K562 (cell line): ENCODE data around the gene GP1BB. TPM values are rescaled to one million over a fixed set of nuclear protein-coding genes. Genes with fewer than 3 reads are reported as not detected.

ENCODE experiments used
- ATAC-seq: fragments of 200-7000 bp; cut with Tn5 transposase; 3 replicates; pipeline ENCODE4 v1.9.1; 2020; ENCODE audit warnings: moderate library complexity
- BruUV-seq: library from RNA; stranded (reverse); fragments of 400-500 nt; replicated peaks from 2 replicates; lab custom pipeline; 2021; lab: Mats Ljungman, UMichigan
- CTCF ChIA-PET: fragments of 300-600 bp; formaldehyde crosslinking; extraction: SDS; loops from one replicate; lab custom pipeline; 2021; ENCODE audit warnings: low intra/inter-chr PET ratio; lab: Yijun Ruan, JAX
- POLR2A ChIA-PET: fragments of 300-600, 350-650 bp; sonication (Branson Sonifier 250); formaldehyde crosslinking; extraction: SDS; loops from one replicate; lab custom pipeline; 2021; ENCODE audit warnings: antibody characterized with exemption, inconsistent platforms; lab: Yijun Ruan, JAX
- DNase-seq, 4 experiments: peaks; one replicate each; pipeline versions ENCODE4 v3.0.0 to v3.0.0-alpha.2; 2011 to 2018; ENCODE audit warnings: low spot score in 3 of 4, mixed read lengths in 3 of 4; ENCODE audit errors: extremely low read depth in 1 of 4
- FAIRE-seq: peaks from 2 replicates; lab custom pipeline; 2011; peaks lifted over from hg19 to GRCh38; lab: Jason Lieb, UNC
- H2AFZ ChIP-seq: 2 replicates; pipeline ENCODE4 v1.6.0; 2011; ENCODE audit warnings: low read depth, low read length, control low read depth, inconsistent platforms
- H3K27ac ChIP-seq: fragments of 200-600 bp; 3 replicates; pipeline ENCODE4 v1.8.0; 2011; ENCODE audit warnings: low read depth, mild to moderate bottlenecking, control low read depth, inconsistent platforms, low read length, moderate library complexity, mixed read lengths; ENCODE audit errors: extremely low read depth
- H3K27me3 ChIP-seq, 2 experiments: fragments of 300-600 bp in 1 of 2; 2 replicates in 1 of 2; 3 replicates in 1 of 2; pipeline versions ENCODE4 v1.6.0 to v1.8.0; 2011; ENCODE audit warnings: inconsistent platforms in 2 of 2, low read length in 2 of 2, mild to moderate bottlenecking in 1 of 2, mixed read lengths in 1 of 2, moderate library complexity in 1 of 2; ENCODE audit not compliant: control insufficient read depth in 2 of 2, insufficient read depth in 2 of 2
- H3K36me3 ChIP-seq: fragments of 300-600 bp; 3 replicates; pipeline ENCODE4 v1.8.0; 2011; ENCODE audit warnings: mild to moderate bottlenecking, low read length, inconsistent platforms; ENCODE audit not compliant: control insufficient read depth, insufficient read depth
- H3K4me1 ChIP-seq, 2 experiments: fragments of 200-600 bp in 1 of 2; replicated peaks in 1 of 2; 2 replicates in 1 of 2; 3 replicates in 1 of 2; pipeline versions ENCODE4 v1.5.1 to v1.8.0; 2011; ENCODE audit warnings: inconsistent platforms in 2 of 2, low read length in 2 of 2, mild to moderate bottlenecking in 1 of 2, mixed read lengths in 1 of 2, moderate library complexity in 1 of 2; ENCODE audit not compliant: control insufficient read depth in 2 of 2, insufficient read depth in 2 of 2
- H3K4me2 ChIP-seq: 2 replicates; pipeline ENCODE4 v1.6.1; 2011; ENCODE audit warnings: low read length, control low read depth, inconsistent platforms, mixed read lengths; ENCODE audit not compliant: insufficient read depth
- H3K4me3 ChIP-seq: fragments of 200-600 bp; sonication (generic), shearing (Covaris generic); 2 replicates; pipeline ENCODE4 v1.5.1; 2016; ENCODE audit warnings: control low read depth, inconsistent platforms
- H3K79me2 ChIP-seq: fragments of 200-600 bp; 3 replicates; pipeline ENCODE4 v1.8.0; 2011; ENCODE audit warnings: low read length, inconsistent platforms; ENCODE audit not compliant: control insufficient read depth, insufficient read depth
- H3K9ac ChIP-seq, 2 experiments: 2 replicates each; pipeline versions ENCODE4 v1.6.0 to v1.6.1; 2011; ENCODE audit warnings: low read depth in 2 of 2, low read length in 2 of 2, control low read depth in 1 of 2, inconsistent platforms in 1 of 2, mild to moderate bottlenecking in 1 of 2, mixed read lengths in 1 of 2; ENCODE audit not compliant: insufficient read depth in 1 of 2
- H3K9me1 ChIP-seq: one replicate; pipeline ENCODE4 v1.6.0; 2011; ENCODE audit warnings: inconsistent platforms, mild to moderate bottlenecking, low read length, moderate library complexity; ENCODE audit not compliant: control insufficient read depth, insufficient read depth
- H3K9me3 ChIP-seq: replicated peaks from 2 replicates; pipeline ENCODE4 v1.5.1; 2011; ENCODE audit warnings: low read depth, low read length, inconsistent platforms; ENCODE audit not compliant: control insufficient read depth, insufficient read depth
- H4K20me1 ChIP-seq: replicated peaks from 2 replicates; pipeline ENCODE4 v1.6.1; 2011; ENCODE audit warnings: low read length, inconsistent platforms, mixed read lengths; ENCODE audit not compliant: control insufficient read depth, insufficient read depth
- BRF1 ChIP-seq: IDR thresholded peaks from 3 replicates; pipeline ENCODE4 v1.6.1; 2011; ENCODE audit warnings: borderline replicate concordance, mild to moderate bottlenecking; ENCODE audit not compliant: insufficient read length; ENCODE audit errors: extremely low read depth
- CEBPB ChIP-seq: fragments of 450-650 bp; IDR thresholded peaks from 2 replicates; pipeline ENCODE4 v1.6.1; 2016; ENCODE audit warnings: missing genetic modification characterization, missing compliant biosample characterization
- HDAC6 ChIP-seq: IDR thresholded peaks from 2 replicates; pipeline ENCODE4 v1.6.1; 2012; ENCODE audit warnings: low read depth, mild to moderate bottlenecking, control low read depth, inconsistent platforms, low read length, moderate library complexity
- HEY1 ChIP-seq: fragments of 250-450 bp; sonication (Bioruptor Pico); IDR thresholded peaks from 2 replicates; pipeline ENCODE4 v1.5.0; 2020; ENCODE audit warnings: mild to moderate bottlenecking, moderate library complexity, borderline replicate concordance
- KDM4B ChIP-seq, 2 experiments: fragments of 450-650 bp in 1 of 2; sonication (generic) in 1 of 2; IDR thresholded peaks; 2 replicates each; pipeline ENCODE4 v1.6.1; 2016 to 2017; ENCODE audit warnings: borderline replicate concordance in 2 of 2, antibody characterized with exemption in 1 of 2, low read depth in 1 of 2, mild to moderate bottlenecking in 1 of 2
- KDM5B ChIP-seq: fragments of 200-600 bp; sonication (generic); IDR thresholded peaks from 2 replicates; pipeline ENCODE4 v1.6.1; 2012; ENCODE audit warnings: low read depth, mild to moderate bottlenecking, moderate library complexity, low read length, control low read depth, inconsistent platforms; ENCODE audit not compliant: insufficient replicate concordance
- SRF ChIP-seq, 2 experiments: fragments of 250-450, 450-650 bp in 1 of 2; sonication (Bioruptor Pico) in 1 of 2; sonication (generic) in 1 of 2; formaldehyde crosslinking; IDR thresholded peaks; 2 replicates each; pipeline versions ENCODE4 v1.5.0 to v1.5.1; 2020 to 2022; ENCODE audit warnings: mild to moderate bottlenecking in 1 of 2, missing genetic modification reagents in 1 of 2
- XRCC5 ChIP-seq: fragments of 200-400 bp; formaldehyde crosslinking; IDR thresholded peaks from 2 replicates; pipeline ENCODE4 v1.6.1; 2017; ENCODE audit warnings: low read depth, mild to moderate bottlenecking, low read length
- ZBTB7A ChIP-seq: IDR thresholded peaks from 2 replicates; pipeline ENCODE4 v1.6.1; 2011; ENCODE audit warnings: low read depth, mild to moderate bottlenecking, low read length, moderate library complexity, borderline replicate concordance; ENCODE audit not compliant: control insufficient read depth
- ZFP30 ChIP-seq: fragments of 250-450 bp; sonication (Bioruptor Pico); IDR thresholded peaks from 2 replicates; pipeline ENCODE4 v1.8.0; 2022; ENCODE audit warnings: moderate library complexity, mild to moderate bottlenecking, inconsistent platforms, borderline replicate concordance
- ZNF232 ChIP-seq: sonication (generic); formaldehyde crosslinking; IDR thresholded peaks from 2 replicates; pipeline ENCODE4 v1.8.0; 2022; ENCODE audit warnings: mild to moderate bottlenecking, missing genetic modification reagents
- ZNF764 ChIP-seq: fragments of 250-450 bp; sonication (Bioruptor Pico); IDR thresholded peaks from 2 replicates; pipeline ENCODE4 v1.4.0; 2020; ENCODE audit warnings: low read depth, mild to moderate bottlenecking, moderate library complexity
- ZNF830 ChIP-seq: fragments of 250-450 bp; sonication (Bioruptor Pico); IDR thresholded peaks from 2 replicates; pipeline ENCODE4 v1.5.0; 2021; ENCODE audit warnings: mild to moderate bottlenecking
- WGBS: fragments of 100-300 bp; shearing (Covaris generic); methylation state at CpG from one replicate; pipeline ENCODE4 v1.1.6; 2016; ENCODE audit warnings: low coverage, mixed read lengths; ENCODE audit not compliant: insufficient coverage; ENCODE audit errors: missing lambda C conversion rate; 5-methylcytosine and 5-hydroxymethylcytosine counted together
- in situ Hi-C: fragments of 300-500 bp; cut with MboI; formaldehyde crosslinking; loops from 4 replicates; pipeline ENCODE4 v1.15.0; 2018; ENCODE audit warnings: inconsistent platforms, mixed read lengths
- intact Hi-C: fragments of 100-400 bp; cut with micrococcal nuclease; formaldehyde crosslinking; loops from 2 replicates; pipeline ENCODE4 v1.14.2; 2022
- polyA plus RNA-seq, 8 experiments: library from polyadenylated mRNA; depleted of rRNA in 4 of 8; stranded (reverse) in 5 of 8; unstranded in 3 of 8; fragments of >200 nt; fragmentation: Nextera tagmentation in 2 of 8; fragmentation: Illumina TruSeq in 1 of 8; extraction: Ambion mirVana in 2 of 8; extraction: Trizol in 1 of 8; gene quantifications; 2 replicates each; pipeline versions ENCODE4 v1.2.1 to v1.2.3, GENCODE V29; 2011 to 2014; ENCODE audit warnings: inconsistent platforms in 1 of 8, missing spikeins in 1 of 8
- total RNA-seq, 7 experiments: library from RNA; depleted of rRNA in 6 of 7; stranded (reverse); fragments of >200 nt in 6 of 7; fragmentation: Illumina TruSeq in 2 of 7; extraction: Trizol in 2 of 7; gene quantifications; 2 replicates each; pipeline versions ENCODE4 v1.2.1 to v1.2.3, GENCODE V29; 2011 to 2021; ENCODE audit warnings: low replicate concordance in 1 of 7
- TF ChIP-seq, protein P1 (sequence below), 3 experiments: fragments of 200-800 bp in 1 of 3; sonication (Bioruptor generic) in 1 of 3; sonication (generic) in 1 of 3; formaldehyde crosslinking in 1 of 3; IDR thresholded peaks; 2 replicates each; pipeline versions ENCODE4 v1.6.1 to v1.8.0; 2016 to 2022; ENCODE audit warnings: mild to moderate bottlenecking in 2 of 3, missing compliant biosample characterization in 2 of 3, missing genetic modification characterization in 2 of 3, missing genetic modification reagents in 1 of 3
- TF ChIP-seq, protein P2 (sequence below), 3 experiments: IDR thresholded peaks in 2 of 3; conservative IDR thresholded peaks in 1 of 3; 2 replicates each; pipeline ENCODE4 v1.5.1; 2011 to 2012; ENCODE audit warnings: low read length in 3 of 3, mild to moderate bottlenecking in 3 of 3, control low read depth in 2 of 3, improper control_type of control experiment in 1 of 3, inconsistent platforms in 1 of 3, low read depth in 1 of 3, mixed read lengths in 1 of 3, moderate library complexity in 1 of 3; ENCODE audit not compliant: insufficient read depth in 2 of 3

The GP1BB gene
- total and polyA plus RNA-seq, 9 of the 15 experiments (the other 6 are each of a cell fraction or from before 2014, with no cell fraction given) = 0.69 to 162 (median 2.8) TPM

DNA sequence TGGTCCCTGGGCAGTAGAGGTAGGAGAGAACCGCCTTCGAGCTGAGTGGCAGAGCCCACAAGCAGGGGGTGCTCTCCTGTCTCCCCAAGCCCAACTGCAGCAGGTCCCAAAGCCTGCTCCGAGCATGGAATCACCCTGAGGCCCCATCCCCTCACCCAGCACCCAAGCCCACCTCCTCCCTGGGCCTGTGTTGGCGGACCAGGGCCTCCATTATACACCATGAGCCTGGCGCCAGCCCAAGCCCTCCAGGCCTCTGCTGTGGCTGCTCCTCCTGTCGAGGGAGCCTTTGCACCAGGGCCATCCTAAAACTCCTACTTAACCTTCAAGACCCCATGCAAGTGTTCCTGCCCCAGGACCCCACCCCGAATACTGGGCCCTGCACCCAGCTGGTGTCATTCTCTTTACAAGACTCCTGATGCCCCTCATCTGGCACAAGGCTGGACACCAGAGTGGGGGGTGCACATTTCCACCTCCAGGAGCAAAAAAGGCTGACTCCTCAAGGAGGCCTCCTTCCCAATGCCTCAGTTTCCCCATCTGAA is 16.6 kb downstream of the GP1BB start:
- Histone ChIP-seq H3K4me2 (no peak overlapping the region), H3K9me1 (no peaks in the 10 kb centered on the region), H3K4me1 (peaks cover 0 to 79% of the 10 kb centered on the region in 2 experiments; a peak in 2 of 5 replicates), H3K9me3 (no peaks in the 10 kb centered on the region), H3K79me2 (no peaks in the 10 kb centered on the region), H3K36me3 (no peaks in the 10 kb centered on the region), H2AFZ (no peak overlapping the region), H4K20me1 (peaks cover 32% of the 10 kb centered on the region), H3K27ac (no peak overlapping the region), H3K27me3 (peaks cover 0 to 62% of the 10 kb centered on the region in 2 experiments; a peak in 3 of 5 replicates), H3K9ac (peak overlapping the region in 1 of 2 experiments; percentile 21; a peak in 2 of 4 replicates), H3K4me3 (no peak overlapping the region)
- ChIA-PET CTCF (no interaction called here), POLR2A (interaction anchor here (0.6 to 3.8 kb wide), 7 partner anchors 9 to 161 kb away, joined by 3 to 30 read pairs (median 3); no protein-coding TSS in a partner anchor)
- intact Hi-C loops = no loop called here
- BruUV-seq = no TSS peak
- DNase-seq = no peak
- no peak for FAIRE-seq
- 32% methylated on average over 7 of the region's 7 CpGs for WGBS
- in situ Hi-C loops = no loop called here
- TF ChIP-seq ZNF830 (CRISPR knock-in tag) (0 out of 2 replicates have a peak, but pooled peaks have one; percentile 31), ZFP30 (CRISPR knock-in tag) (no peak), XRCC5 (no peak), ZNF764 (CRISPR knock-in tag) (peak; percentile 15; the same call in 1 of the 2 replicates), CEBPB (no peak), BRF1 (no peak), ZNF232 (CRISPR knock-in tag) (no peak), SRF (CRISPR knock-in tag; IDR thresholded peaks at IDR 0.05) (no peak), KDM5B (no peak), HEY1 (CRISPR knock-in tag) (no peak), KDM4B (IDR thresholded peaks at IDR 0.05; ENCODE audit: borderline replicate concordance in 2 of 2, low read depth in 1 of 2) (no peak), HDAC6 (0 out of 2 replicates have a peak, but pooled peaks have one; percentile 7), ZBTB7A (peak; percentile 41; the same call in 1 of the 2 replicates)
- TF ChIP-seq, protein P1, sequence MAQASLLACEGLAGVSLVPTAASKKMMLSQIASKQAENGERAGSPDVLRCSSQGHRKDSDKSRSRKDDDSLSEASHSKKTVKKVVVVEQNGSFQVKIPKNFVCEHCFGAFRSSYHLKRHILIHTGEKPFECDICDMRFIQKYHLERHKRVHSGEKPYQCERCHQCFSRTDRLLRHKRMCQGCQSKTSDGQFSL (CRISPR knock-in tag; IDR thresholded peaks at IDR 0.05) = no peak
- TF ChIP-seq, protein P1 (tag; IDR thresholded peaks at IDR 0.05) = 0 out of 4 replicates have a peak, but pooled peaks of 1 of the 2 experiments have one; percentile 44
- TF ChIP-seq, protein P2, sequence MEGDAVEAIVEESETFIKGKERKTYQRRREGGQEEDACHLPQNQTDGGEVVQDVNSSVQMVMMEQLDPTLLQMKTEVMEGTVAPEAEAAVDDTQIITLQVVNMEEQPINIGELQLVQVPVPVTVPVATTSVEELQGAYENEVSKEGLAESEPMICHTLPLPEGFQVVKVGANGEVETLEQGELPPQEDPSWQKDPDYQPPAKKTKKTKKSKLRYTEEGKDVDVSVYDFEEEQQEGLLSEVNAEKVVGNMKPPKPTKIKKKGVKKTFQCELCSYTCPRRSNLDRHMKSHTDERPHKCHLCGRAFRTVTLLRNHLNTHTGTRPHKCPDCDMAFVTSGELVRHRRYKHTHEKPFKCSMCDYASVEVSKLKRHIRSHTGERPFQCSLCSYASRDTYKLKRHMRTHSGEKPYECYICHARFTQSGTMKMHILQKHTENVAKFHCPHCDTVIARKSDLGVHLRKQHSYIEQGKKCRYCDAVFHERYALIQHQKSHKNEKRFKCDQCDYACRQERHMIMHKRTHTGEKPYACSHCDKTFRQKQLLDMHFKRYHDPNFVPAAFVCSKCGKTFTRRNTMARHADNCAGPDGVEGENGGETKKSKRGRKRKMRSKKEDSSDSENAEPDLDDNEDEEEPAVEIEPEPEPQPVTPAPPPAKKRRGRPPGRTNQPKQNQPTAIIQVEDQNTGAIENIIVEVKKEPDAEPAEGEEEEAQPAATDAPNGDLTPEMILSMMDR (IDR thresholded peaks at IDR 0.05 in 2 of 3, conservative IDR thresholded peaks at IDR 0.05 in 1 of 3; ENCODE audit: insufficient read depth in 2 of 3, low read depth in 1 of 3, low read length in 3 of 3) = peak; percentile 6 to 25 (median 17); a peak in 1 of 6 replicates
- no peak for ATAC-seq
